ENCODE results near the gene CYP1A2.

The CYP1A2 gene

GRCh38 chr15:74789171-74789631 is 40.6 kb downstream of the CYP1A2 start:
- DNase-seq (ENCODE audit: low read depth) = no peak

DNA sequence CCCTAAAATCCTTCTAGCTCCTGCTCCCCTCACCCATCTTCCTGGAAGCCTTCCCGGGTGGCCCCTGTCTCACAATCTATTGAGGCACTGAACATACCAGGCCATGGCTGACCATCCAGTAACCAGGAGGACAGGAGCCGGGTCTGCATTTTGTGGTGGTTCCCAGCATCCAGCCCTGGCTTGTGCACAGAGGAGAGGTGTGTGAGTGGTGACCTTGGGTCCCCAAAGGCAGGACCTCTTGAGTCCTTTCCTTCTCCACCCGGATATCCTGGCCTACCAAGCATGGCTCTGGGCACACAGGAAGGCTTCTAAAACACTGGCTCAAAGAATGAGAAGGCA is 41.1 kb downstream of the CYP1A2 start:
- no peak for DNase-seq (ENCODE audit: low read depth)

DNA sequence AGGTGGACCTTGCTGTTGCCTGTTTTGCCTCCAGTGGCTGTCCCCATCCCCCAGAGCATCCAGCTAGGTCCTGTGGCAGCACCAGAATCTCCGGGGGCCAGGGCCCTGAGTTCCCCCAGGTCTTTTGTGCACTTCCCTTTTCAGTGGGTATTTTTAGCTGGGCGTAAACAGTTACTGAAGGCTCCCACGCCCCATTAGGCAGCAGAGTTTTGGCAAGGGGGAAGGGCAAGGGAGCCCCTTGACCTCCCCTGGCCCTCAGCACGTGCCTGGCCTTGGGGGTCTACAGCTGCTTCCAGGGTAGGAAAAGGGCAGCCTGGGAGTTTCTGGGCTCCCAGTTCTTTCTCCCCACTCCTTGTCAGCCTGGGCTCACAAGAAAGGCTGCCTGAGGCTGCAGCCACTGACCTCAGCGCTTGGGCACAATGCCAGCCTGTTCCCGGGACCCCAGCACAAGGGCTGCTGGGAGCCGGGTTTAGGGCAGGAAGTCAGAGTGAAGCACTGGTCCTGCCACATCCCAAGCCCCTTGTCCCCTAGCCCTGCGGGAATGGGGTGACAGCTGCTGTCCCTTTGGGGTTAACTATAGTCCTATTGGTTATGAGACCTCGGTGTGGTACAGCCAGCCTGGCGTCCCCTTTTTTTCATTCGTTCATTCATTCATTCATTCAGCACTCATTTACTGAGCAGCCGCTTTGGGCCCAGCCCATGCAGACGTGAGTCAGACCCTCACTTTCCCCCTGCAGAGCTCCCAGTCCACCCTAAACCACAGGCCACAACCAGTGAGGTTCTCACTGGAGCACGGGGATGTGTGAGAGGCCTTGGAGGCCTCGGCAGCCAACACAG is 41.7 kb downstream of the CYP1A2 start:
- no peak for DNase-seq (ENCODE audit: low read depth)

DNA sequence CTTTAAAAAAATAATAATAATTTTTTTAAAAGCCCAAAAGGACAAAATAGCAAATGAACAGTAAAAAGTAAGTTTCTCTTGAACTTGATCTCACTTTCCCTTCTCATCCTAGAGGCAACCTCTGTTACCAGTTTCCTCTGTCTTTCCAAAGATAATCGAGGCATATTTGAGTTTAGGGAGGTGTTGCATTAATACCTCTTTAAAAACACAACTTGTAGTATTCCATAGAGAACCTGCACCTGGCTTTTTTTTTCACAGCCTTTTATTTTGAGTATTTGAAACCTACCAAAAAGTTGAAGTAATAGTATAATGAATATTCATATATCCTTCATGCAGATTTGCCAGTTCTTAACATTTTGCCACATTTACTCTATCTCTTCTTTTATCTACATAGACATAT is 42.4 kb downstream of the CYP1A2 start:
- DNase-seq (ENCODE audit: low read depth) = no peak

DNA sequence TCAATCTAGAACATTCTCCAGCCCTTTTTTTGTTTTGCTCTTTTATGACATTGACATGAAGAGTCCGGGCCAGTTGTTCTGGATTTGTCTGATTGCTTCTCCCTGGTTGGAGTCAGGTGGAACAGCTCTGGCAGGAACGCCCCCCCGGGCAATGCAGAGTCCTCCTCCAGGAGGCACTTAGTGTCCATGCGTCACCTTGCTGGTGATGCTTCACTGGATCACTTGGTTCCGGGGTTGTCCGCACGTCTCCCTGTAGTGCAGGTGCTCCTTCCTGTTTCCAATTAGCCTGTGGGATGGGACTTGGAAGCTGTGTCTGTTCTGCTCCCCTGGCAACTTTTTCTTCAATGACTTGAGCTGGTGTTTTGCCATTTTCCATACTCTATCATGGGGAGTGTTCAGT is 43.0 kb downstream of the CYP1A2 start:
- no peak for DNase-seq (ENCODE audit: low read depth)

- no peak for DNase-seq (ENCODE audit: low read depth)
Measured at GRCh38 chr15:74792227-74793016, 43.8 kb downstream of the CYP1A2 start.

GRCh38 chr15:74793135-74794028 is 44.7 kb downstream of the CYP1A2 start:
- no peak for DNase-seq (ENCODE audit: low read depth)

- DNase-seq (ENCODE audit: low read depth) = no peak
Measured at GRCh38 chr15:74794248-74794969, 45.8 kb downstream of the CYP1A2 start.

- DNase-seq (ENCODE audit: low read depth) = no peak
Measured at GRCh38 chr15:74794970-74795349, 46.3 kb downstream of the CYP1A2 start.

GRCh38 chr15:74795966-74796625 is 47.5 kb downstream of the CYP1A2 start:
- no peak for DNase-seq (ENCODE audit: low read depth)

DNA sequence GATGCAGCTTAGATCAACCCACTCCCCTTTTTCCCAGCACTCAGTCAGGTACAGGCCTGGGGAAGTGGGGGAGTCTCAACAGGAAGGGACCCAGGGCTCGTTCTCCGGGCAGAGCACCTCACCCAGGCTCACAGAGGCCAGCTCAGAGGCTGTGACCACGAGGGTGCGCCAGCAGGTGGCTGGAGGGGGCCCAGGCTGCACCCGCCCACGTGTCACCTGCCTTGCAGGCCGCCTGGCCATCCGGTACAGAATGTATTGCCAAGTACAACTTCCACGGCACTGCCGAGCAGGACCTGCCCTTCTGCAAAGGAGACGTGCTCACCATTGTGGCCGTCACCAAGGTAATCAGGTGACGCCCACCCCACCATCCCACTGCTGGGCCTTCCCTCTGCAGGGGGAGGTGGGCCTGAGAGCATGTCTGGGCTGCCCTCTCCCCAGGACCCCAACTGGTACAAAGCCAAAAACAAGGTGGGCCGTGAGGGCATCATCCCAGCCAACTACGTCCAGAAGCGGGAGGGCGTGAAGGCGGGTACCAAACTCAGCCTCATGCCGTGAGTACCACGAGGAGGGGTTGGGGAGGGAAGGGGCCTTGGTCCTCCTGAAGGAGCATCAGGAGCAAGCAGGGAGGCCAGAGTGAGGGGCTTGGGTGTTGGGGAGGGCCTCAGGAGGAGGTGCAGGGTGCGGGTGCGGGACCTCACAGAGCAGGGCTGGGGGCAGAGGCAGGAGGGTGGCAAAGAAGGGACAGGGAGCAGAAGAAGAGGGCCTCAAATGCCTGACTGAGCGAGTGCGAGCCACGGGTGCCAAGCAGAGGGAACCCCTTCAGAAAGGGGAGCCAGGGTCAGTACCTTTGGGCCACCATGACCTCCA is 50.0 kb downstream of the CYP1A2 start:
- DNase-seq (ENCODE audit: low read depth) = no peak

GRCh38 chr15:74799255-74799855 is 50.7 kb downstream of the CYP1A2 start:
- DNase-seq (ENCODE audit: low read depth) = no peak

DNA sequence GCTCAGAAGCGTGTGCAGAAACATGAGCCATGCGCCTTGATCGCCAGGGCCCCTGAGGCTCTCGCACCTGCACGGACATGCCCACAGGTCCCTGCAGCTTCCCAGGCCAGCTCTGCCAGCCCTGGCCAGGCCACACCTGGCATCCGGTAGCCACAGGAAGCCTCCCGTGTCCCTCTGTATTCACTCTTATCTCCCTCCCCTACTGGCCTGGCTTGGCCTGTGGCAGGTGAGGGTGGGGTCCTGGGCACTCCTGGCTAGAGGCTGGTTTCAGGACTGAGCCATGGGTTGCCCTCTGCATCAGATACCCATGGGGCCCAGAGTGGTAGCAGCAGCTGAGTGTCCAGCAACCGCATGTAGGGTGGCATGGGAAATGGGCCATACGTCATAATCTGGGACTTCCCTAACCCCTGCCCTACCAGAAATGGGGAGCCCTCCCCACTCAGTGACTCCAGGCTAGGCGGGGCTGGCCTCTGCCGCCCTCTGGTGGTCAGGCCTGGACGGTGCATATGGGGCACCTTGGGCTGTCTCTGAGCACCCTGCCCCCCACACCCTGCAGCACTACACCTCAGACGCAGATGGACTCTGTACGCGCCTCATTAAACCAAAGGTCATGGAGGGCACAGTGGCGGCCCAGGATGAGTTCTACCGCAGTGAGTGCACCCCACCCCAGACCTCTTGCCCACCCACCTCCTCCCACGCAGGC is 51.4 kb downstream of the CYP1A2 start:
- DNase-seq (ENCODE audit: low read depth) = no peak

GRCh38 chr15:74800559-74801094 is 52.0 kb downstream of the CYP1A2 start:
- no peak for DNase-seq (ENCODE audit: low read depth)

DNA sequence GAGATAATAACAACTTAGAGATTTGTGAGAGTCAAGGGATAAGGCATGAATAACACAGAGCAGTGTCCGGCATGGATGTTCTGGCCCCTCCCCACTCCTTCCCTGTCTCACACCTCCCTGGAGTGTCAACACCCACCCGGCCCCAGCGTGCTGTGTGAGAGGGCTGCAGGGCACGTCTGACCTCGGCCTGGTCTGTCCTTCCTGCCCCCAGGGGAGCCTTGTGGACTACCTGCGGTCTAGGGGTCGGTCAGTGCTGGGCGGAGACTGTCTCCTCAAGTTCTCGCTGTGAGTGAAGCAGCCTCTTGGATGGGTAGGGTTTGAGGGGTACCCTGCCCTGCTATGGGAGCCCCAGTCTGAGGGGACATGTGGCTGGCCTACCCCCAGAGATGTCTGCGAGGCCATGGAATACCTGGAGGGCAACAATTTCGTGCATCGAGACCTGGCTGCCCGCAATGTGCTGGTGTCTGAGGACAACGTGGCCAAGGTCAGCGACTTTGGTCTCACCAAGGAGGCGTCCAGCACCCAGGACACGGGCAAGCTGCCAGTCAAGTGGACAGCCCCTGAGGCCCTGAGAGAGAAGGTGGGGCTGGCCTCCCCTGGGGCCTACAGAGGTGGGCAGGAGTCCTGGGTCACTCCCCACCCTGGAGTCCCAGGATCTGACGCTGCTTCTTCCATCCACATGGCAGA is 52.8 kb downstream of the CYP1A2 start:
- DNase-seq (ENCODE audit: low read depth) = no peak

DNA sequence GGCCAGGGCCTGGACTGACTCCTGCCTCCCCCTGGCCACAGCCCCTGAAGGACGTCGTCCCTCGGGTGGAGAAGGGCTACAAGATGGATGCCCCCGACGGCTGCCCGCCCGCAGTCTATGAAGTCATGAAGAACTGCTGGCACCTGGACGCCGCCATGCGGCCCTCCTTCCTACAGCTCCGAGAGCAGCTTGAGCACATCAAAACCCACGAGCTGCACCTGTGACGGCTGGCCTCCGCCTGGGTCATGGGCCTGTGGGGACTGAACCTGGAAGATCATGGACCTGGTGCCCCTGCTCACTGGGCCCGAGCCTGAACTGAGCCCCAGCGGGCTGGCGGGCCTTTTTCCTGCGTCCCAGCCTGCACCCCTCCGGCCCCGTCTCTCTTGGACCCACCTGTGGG is 53.6 kb downstream of the CYP1A2 start:
- DNase-seq (ENCODE audit: low read depth) = no peak

DNA sequence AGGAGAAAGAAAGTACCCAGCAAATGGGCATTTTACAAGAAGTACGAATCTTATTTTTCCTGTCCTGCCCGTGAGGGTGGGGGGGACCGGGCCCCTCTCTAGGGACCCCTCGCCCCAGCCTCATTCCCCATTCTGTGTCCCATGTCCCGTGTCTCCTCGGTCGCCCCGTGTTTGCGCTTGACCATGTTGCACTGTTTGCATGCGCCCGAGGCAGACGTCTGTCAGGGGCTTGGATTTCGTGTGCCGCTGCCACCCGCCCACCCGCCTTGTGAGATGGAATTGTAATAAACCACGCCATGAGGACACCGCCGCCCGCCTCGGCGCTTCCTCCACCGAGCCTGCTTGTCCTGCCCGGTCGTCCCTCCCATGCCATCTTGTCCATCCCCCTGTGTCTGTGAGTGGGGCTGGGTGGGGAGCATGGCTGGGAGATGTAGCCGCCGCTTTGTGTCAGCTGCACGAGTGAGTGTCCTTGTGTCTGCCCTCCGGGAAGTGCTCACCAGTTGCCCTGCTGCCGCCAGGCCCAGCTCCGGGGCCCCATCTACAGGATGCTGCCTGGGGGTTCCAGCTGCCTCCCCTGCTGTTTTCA is 54.3 kb downstream of the CYP1A2 start:
- DNase-seq (ENCODE audit: low read depth) = no peak

GRCh38 chr15:74804935-74805334 is 56.3 kb downstream of the CYP1A2 start:
- no peak for DNase-seq (ENCODE audit: low read depth)
